Measurements from ENCODE around the gene PACRG.

DNA sequence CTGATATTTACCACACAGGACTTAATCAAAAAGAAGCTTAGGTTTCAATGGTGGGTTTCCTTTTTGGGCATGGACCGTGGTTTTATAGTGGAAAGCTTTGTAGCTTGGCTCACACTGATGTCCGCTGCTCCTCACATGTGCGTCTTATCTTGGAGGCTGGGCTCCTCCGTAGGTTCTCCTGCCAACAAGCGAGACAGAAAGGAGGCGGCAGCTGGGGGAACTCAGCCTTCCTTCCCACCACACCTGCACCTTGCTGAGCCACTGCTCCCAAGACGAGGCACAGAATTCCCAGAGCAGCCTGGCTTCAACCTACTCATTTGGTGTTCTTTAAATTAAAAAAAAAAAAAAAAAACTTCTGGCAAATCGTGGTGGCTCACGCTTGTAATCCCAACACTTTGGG lies 451.3 kb downstream of the PACRG start:
- TF ChIP-seq, protein P1, sequence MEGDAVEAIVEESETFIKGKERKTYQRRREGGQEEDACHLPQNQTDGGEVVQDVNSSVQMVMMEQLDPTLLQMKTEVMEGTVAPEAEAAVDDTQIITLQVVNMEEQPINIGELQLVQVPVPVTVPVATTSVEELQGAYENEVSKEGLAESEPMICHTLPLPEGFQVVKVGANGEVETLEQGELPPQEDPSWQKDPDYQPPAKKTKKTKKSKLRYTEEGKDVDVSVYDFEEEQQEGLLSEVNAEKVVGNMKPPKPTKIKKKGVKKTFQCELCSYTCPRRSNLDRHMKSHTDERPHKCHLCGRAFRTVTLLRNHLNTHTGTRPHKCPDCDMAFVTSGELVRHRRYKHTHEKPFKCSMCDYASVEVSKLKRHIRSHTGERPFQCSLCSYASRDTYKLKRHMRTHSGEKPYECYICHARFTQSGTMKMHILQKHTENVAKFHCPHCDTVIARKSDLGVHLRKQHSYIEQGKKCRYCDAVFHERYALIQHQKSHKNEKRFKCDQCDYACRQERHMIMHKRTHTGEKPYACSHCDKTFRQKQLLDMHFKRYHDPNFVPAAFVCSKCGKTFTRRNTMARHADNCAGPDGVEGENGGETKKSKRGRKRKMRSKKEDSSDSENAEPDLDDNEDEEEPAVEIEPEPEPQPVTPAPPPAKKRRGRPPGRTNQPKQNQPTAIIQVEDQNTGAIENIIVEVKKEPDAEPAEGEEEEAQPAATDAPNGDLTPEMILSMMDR (IDR thresholded peaks at IDR 0.05): no peak
- TF ChIP-seq POLR2AphosphoS5 (IDR thresholded peaks at IDR 0.05): no peak
- no peak for TF ChIP-seq POLR2A (IDR thresholded peaks at IDR 0.05)

Measured in upper lobe of left lung (tissue), 4 donors.